ENCODE results near the gene NPIPA7.
"Not testable (repeated sequence)": the region's sequence is repeated elsewhere in the genome, so short reads cannot be mapped to it uniquely, and the experiment has no call there.

- not testable (repeated sequence) for TF ChIP-seq CTCF (IDR thresholded peaks at IDR 0.05); ZFX (IDR thresholded peaks at IDR 0.05; ENCODE audit: borderline replicate concordance)
These were observed 21.4 kb upstream of the NPIPA7 start for GRCh38 chr16:16357556-16357955.

Measured in 22Rv1 (cell line).